Kidney (tissue), 14 donors: ENCODE results near the gene UCK1. TPM values are rescaled to one million over a fixed set of nuclear protein-coding genes. Genes with fewer than 3 reads are reported as not detected.

Experiments
- DNase-seq, 5 donors: peaks; one replicate each; pipeline ENCODE4 v3.0.0-alpha.2; 2013 to 2020
- FAIRE-seq: peaks from 2 replicates; lab custom pipeline; 2012; peaks lifted over from hg19 to GRCh38; lab: Jason Lieb, UNC
- H3K27ac ChIP-seq, 2 donors: one replicate each; pipeline ENCODE4 v1.7.0; 2013; ENCODE audit warnings: low read depth in 2 of 2, low read length in 2 of 2, inconsistent platforms in 1 of 2
- H3K27me3 ChIP-seq: one replicate; pipeline ENCODE4 v1.7.1; 2013; ENCODE audit warnings: low read length, inconsistent platforms; ENCODE audit not compliant: control insufficient read depth, insufficient read depth
- H3K36me3 ChIP-seq, 3 donors: one replicate each; pipeline versions ENCODE4 v1.7.0 to v1.7.1; 2013; ENCODE audit warnings: low read length in 3 of 3, control low read depth in 1 of 3, inconsistent platforms in 1 of 3; ENCODE audit not compliant: insufficient read depth in 3 of 3, control insufficient read depth in 2 of 3
- H3K4me1 ChIP-seq, 3 donors: one replicate each; pipeline versions ENCODE4 v1.7.0 to v1.7.1; 2013; ENCODE audit warnings: low read length in 3 of 3, inconsistent platforms in 1 of 3, low read depth in 1 of 3; ENCODE audit not compliant: control insufficient read depth in 2 of 3, insufficient read depth in 2 of 3
- H3K4me3 ChIP-seq, 3 donors: one replicate each; pipeline versions ENCODE4 v1.7.0 to v1.8.1; 2013; ENCODE audit warnings: low read length in 3 of 3, control low read depth in 1 of 3, inconsistent platforms in 1 of 3
- H3K9ac ChIP-seq, 3 donors: one replicate each; pipeline versions ENCODE4 v1.7.0 to v1.7.1; 2013; ENCODE audit warnings: low read length in 3 of 3, control low read depth in 1 of 3, inconsistent platforms in 1 of 3
- H3K9me3 ChIP-seq, 3 donors: one replicate each; pipeline versions ENCODE4 v1.7.0 to v1.7.1; 2013; ENCODE audit warnings: low read length in 3 of 3, control low read depth in 1 of 3, inconsistent platforms in 1 of 3; ENCODE audit not compliant: control insufficient read depth in 2 of 3, insufficient read depth in 1 of 3
- intact Hi-C: fragments of 100-400 bp; cut with DNase I; formaldehyde crosslinking; loops from one replicate; pipeline ENCODE4 v1.11.1; 2022
- polyA plus RNA-seq: library from polyadenylated mRNA; stranded (reverse); fragments of 350-450 nt; fragmentation: Illumina TruSeq; extraction: RNeasy Lipid Tissue Mini Kit (QIAGEN cat#74804); gene quantifications from one replicate; pipeline ENCODE4 v1.2.3, GENCODE V29; 2014; ENCODE audit warnings: low read depth, low replicate concordance; ENCODE audit not compliant: insufficient read depth
- total RNA-seq: library from RNA; stranded (reverse); fragmentation: NEBNext Ultra II Directional; extraction: Animal tissue kit (Norgen Biotek cat#: 25700); gene quantifications from one replicate; pipeline ENCODE4 v1.2.1, GENCODE V29; 2021
- TF ChIP-seq, protein P1 (sequence below): IDR thresholded peaks from 3 replicates; pipeline ENCODE4 v1.5.1; 2012; ENCODE audit warnings: mild to moderate bottlenecking, moderate library complexity, borderline replicate concordance; ENCODE audit not compliant: insufficient read depth; ENCODE audit errors: extremely low read depth
- donor health status: control.
- donor health status: control.
- donor health status: control.
- donor health status: control.
- donor health status: control.
- donor health status: DM: yes; HTN: yes; CAD: no.
- donor health status: Normal renal cell carcinoma (clear cell type).

Gene UCK1
- total and polyA plus RNA-seq, 2 donors from 2014 or later = 31.3 to 34.6 TPM

DNA sequence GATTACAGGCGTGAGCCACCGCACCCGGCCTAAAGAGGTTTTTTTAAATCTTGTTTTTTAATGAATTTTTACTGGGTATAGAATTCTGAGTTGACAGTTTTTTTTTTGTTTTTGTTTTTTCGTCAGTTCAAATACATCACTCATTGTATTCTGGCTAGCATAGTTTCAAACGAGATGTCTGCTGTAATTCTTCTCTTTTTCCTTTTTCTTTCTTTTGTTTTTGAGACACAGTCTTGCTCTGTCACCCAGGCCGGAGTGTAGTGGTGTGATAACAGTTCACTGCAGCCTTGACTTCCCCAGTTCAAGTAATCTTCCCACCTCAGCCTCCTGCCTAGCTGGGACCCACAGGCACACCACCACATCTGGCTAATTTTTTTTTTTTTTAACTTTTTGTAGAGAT, 12.1 kb upstream of the UCK1 start:
- H3K27me3 ChIP-seq = peaks cover 2% of the 10 kb centered on the region
- DNase-seq (no peak), FAIRE-seq (no peak)

DNA sequence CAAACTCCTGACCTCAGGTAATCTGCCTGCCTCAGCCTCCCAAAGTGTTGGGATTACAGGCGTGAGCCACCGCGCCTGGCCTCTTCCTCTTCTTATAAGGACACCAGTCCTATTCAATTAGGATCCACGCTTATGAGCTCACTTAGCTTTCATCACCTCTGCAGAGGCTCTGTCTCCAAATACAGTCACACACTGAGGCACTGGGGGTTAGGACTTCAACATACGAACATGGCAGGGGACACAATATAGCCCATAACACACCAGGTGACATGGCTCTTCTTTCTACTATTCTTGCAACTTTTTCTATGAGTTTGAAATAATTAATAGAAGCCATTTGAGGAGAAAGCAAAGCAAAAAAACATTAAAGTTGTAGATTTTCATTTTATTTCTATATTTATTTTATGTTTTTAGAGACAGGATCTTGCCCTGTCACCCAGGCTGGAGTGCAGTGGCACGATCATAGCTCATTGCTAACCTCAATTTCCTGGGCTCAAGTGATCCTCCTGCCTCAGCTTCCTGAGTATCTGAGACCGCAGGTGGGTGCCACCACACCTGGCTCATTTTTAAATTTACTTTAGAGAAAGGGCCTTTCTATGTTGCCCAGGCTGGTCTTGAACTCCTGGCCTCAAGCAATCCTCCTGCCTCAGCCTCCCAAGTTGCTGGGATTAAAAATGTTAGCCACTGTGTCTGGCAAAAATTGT, 8.3 kb upstream of the UCK1 start:
- Histone ChIP-seq H3K27ac (no peak overlapping the region), H3K27me3 (no peaks in the 10 kb centered on the region), H3K9me3 (peaks cover 0 to 8% (median 0%) of the 10 kb centered on the region in 3 donors), H3K4me3 (no peak overlapping the region), H3K36me3 (no peaks in the 10 kb centered on the region), H3K4me1 (no peaks in the 10 kb centered on the region), H3K9ac (no peak overlapping the region)
- FAIRE-seq = no peak
- no peak for DNase-seq
- TF ChIP-seq, protein P1, sequence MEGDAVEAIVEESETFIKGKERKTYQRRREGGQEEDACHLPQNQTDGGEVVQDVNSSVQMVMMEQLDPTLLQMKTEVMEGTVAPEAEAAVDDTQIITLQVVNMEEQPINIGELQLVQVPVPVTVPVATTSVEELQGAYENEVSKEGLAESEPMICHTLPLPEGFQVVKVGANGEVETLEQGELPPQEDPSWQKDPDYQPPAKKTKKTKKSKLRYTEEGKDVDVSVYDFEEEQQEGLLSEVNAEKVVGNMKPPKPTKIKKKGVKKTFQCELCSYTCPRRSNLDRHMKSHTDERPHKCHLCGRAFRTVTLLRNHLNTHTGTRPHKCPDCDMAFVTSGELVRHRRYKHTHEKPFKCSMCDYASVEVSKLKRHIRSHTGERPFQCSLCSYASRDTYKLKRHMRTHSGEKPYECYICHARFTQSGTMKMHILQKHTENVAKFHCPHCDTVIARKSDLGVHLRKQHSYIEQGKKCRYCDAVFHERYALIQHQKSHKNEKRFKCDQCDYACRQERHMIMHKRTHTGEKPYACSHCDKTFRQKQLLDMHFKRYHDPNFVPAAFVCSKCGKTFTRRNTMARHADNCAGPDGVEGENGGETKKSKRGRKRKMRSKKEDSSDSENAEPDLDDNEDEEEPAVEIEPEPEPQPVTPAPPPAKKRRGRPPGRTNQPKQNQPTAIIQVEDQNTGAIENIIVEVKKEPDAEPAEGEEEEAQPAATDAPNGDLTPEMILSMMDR = no peak
- intact Hi-C loops = no loop called here

More for the DNA sequence above, 12.1 kb upstream of the UCK1 start:
- H3K9ac ChIP-seq = no peak overlapping the region
- no peak overlapping the region for H3K4me3 ChIP-seq
- intact Hi-C loops = no loop called here
- peaks cover 0 to 8% (median 0%) of the 10 kb centered on the region in 3 donors for H3K9me3 ChIP-seq
- H3K4me1 ChIP-seq = peaks cover 0 to 2% (median 0%) of the 10 kb centered on the region in 3 donors
- no peaks in the 10 kb centered on the region for H3K36me3 ChIP-seq
- no peak overlapping the region for H3K27ac ChIP-seq
- TF ChIP-seq, protein P1 = no peak

DNA sequence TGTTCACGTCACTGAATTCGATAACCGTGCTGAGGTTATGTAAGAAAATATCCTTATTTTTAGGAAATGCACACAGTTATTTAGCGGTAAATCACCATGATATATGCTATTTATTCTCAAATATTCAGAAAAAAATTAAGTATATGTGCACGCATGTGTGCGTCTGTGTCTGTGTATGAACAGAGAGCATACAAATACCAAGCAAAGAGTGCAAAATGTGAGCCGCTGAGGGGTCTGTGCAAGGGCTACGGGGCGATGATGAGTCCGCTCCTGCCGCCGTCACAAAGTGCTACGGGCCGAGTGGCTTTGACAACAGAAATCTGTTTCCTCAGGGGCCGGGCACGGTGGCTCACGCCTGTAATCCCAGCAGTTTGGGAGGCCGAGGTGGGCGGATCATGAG, 6.9 kb upstream of the UCK1 start:
- no peaks in the 10 kb centered on the region for H3K9me3 ChIP-seq
- DNase-seq (no peak), FAIRE-seq (no peak)
- H3K4me3 ChIP-seq = no peak overlapping the region
- TF ChIP-seq, protein P1 = no peak
- no peaks in the 10 kb centered on the region for H3K27me3 ChIP-seq
- intact Hi-C loops = no loop called here
- no peaks in the 10 kb centered on the region for H3K4me1 ChIP-seq
- H3K9ac ChIP-seq = no peak overlapping the region
- H3K27ac ChIP-seq = no peak overlapping the region
- no peaks in the 10 kb centered on the region for H3K36me3 ChIP-seq
